Thoracic aorta (tissue), 2 donors: Measurements from ENCODE around the gene EPB42. TPM values are rescaled to one million over a fixed set of nuclear protein-coding genes. Genes with fewer than 3 reads are reported as not detected.

Experiments
- ATAC-seq: fragments of 150-250 bp; one replicate; pipeline ENCODE4 v1.8.0; 2017; ENCODE audit warnings: low read depth; ENCODE audit not compliant: insufficient number of reproducible peaks, low FRiP score
- DNase-seq: peaks from one replicate; pipeline ENCODE4 v3.0.0-alpha.2; 2020; ENCODE audit warnings: low spot score
- H3K27ac ChIP-seq, 2 donors: fragments of 200-600 bp; sonication (generic); 1 replicate in 1 of 2; 2 replicates in 1 of 2; pipeline ENCODE4 v1.5.1; 2016; ENCODE audit warnings: mild to moderate bottlenecking in 2 of 2, moderate library complexity in 2 of 2
- H3K27me3 ChIP-seq: fragments of 200-600 bp; sonication (generic); replicated peaks from 2 replicates; pipeline ENCODE4 v1.6.0; 2016; ENCODE audit warnings: mild to moderate bottlenecking; ENCODE audit not compliant: insufficient read depth
- H3K36me3 ChIP-seq: fragments of 200-600 bp; sonication (generic); one replicate; pipeline ENCODE4 v1.5.1; 2016
- H3K4me1 ChIP-seq, 2 donors: fragments of 200-600 bp; sonication (generic); 1 replicate in 1 of 2; 2 replicates in 1 of 2; pipeline versions ENCODE4 v1.5.1 to v1.6.0; 2016; ENCODE audit warnings: low read depth in 2 of 2, mild to moderate bottlenecking in 1 of 2; ENCODE audit not compliant: control insufficient read depth in 1 of 2
- H3K4me3 ChIP-seq: fragments of 200-600 bp; sonication (generic); 2 replicates; pipeline ENCODE4 v1.5.1; 2016; ENCODE audit warnings: mild to moderate bottlenecking
- H3K9me3 ChIP-seq: fragments of 200-600 bp; sonication (generic); 2 replicates; pipeline ENCODE4 v1.5.1; 2016
- total RNA-seq, 2 donors: library from RNA; depleted of rRNA; stranded (reverse); fragments of >200 nt; gene quantifications; one replicate each; pipeline versions ENCODE4 v1.1.0 to v1.2.3, GENCODE V29; 2016
- TF ChIP-seq, protein P1 (sequence below): fragments of 200-600 bp; sonication (generic); IDR thresholded peaks from one replicate; pipeline ENCODE4 v1.5.1; 2019; ENCODE audit warnings: antibody characterized with exemption

Gene EPB42
- total RNA-seq, 2 donors from 2014 or later: not detected

DNA sequence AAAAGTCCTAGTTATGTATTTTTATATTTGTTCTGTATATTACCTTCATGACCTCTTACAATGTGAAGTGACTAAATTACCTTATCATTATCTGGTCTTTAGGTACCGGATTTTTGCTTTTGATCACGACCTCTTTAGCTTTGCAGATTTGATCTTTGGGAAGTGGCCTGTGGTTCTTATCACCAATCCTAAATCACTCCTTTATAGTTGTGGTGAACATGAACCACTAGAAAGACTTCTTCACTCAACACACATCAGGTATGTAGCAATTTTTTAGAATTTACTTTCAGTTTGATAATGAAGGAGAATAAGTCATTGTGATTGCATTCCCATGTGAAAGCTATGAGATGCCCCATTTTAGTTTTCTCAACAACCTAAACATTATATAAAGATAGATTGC lies 69.1 kb downstream of the EPB42 start:
- H3K4me3 ChIP-seq: no peak overlapping the region
- DNase-seq: no peak
- H3K36me3 ChIP-seq: peaks cover 32% of the 10 kb centered on the region
- no peaks in the 10 kb centered on the region for H3K27me3 ChIP-seq
- TF ChIP-seq, protein P1, sequence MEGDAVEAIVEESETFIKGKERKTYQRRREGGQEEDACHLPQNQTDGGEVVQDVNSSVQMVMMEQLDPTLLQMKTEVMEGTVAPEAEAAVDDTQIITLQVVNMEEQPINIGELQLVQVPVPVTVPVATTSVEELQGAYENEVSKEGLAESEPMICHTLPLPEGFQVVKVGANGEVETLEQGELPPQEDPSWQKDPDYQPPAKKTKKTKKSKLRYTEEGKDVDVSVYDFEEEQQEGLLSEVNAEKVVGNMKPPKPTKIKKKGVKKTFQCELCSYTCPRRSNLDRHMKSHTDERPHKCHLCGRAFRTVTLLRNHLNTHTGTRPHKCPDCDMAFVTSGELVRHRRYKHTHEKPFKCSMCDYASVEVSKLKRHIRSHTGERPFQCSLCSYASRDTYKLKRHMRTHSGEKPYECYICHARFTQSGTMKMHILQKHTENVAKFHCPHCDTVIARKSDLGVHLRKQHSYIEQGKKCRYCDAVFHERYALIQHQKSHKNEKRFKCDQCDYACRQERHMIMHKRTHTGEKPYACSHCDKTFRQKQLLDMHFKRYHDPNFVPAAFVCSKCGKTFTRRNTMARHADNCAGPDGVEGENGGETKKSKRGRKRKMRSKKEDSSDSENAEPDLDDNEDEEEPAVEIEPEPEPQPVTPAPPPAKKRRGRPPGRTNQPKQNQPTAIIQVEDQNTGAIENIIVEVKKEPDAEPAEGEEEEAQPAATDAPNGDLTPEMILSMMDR: no peak
- ATAC-seq: no peak
- H3K4me1 ChIP-seq: no peaks in the 10 kb centered on the region
- no peak overlapping the region for H3K27ac ChIP-seq
- no peaks in the 10 kb centered on the region for H3K9me3 ChIP-seq

- TF ChIP-seq, protein P1: no peak
- Histone ChIP-seq H3K27ac (no peak overlapping the region), H3K27me3 (no peaks in the 10 kb centered on the region), H3K4me1 (no peaks in the 10 kb centered on the region), H3K36me3 (peaks cover 32% of the 10 kb centered on the region), H3K4me3 (no peak overlapping the region), H3K9me3 (no peaks in the 10 kb centered on the region)
- ATAC-seq: no peak
- no peak for DNase-seq
Measured at GRCh38 chr15:43150191-43150929, 70.5 kb downstream of the EPB42 start.

Other genes with a start within 250 kb of the EPB42 start
- gene UBR1, start 115.0 kb downstream of the EPB42 start, total RNA-seq: 10 to 100 TPM; 30.6 to 70.4 TPM
- 10 to 100 TPM; 22.5 to 51.1 TPM for gene TMEM62, start 87.4 kb downstream of the EPB42 start, total RNA-seq
- gene CCNDBP1, start 35.6 kb downstream of the EPB42 start, total RNA-seq: 100 to 1,000 TPM in 1 of 2 donors, 10 to 100 TPM in 1; 61.5 to 153 TPM
- gene TGM5, start 45.9 kb upstream of the EPB42 start, total RNA-seq: not detected
- not detected for gene TGM7, start 81.2 kb upstream of the EPB42 start, total RNA-seq
- 1 to 10 TPM; 5.3 to 7.7 TPM for gene LCMT2, start 109.6 kb upstream of the EPB42 start, total RNA-seq
- 10 to 100 TPM; 13.9 to 19.1 TPM for gene ZSCAN29, start 150.0 kb upstream of the EPB42 start, total RNA-seq
- 10 to 100 TPM; 18.8 to 36.0 TPM for gene TUBGCP4, start 150.1 kb upstream of the EPB42 start, total RNA-seq